IMR-90 (cell line): ENCODE results near the gene EPS8. TPM values are rescaled to one million over a fixed set of nuclear protein-coding genes. Genes with fewer than 3 reads are reported as not detected.

Experiments used
- ATAC-seq: fragments of 200-7000 bp; cut with Tn5 transposase; 2 replicates; pipeline ENCODE4 v1.9.1; 2020; ENCODE audit warnings: low read depth, mild to moderate bottlenecking, moderate library complexity
- BruUV-seq: library from RNA; stranded (reverse); fragments of 400-500 nt; replicated peaks from 2 replicates; lab custom pipeline; 2021; lab: Mats Ljungman, UMichigan
- CTCF ChIA-PET: fragments of 300-600 bp; formaldehyde crosslinking; extraction: SDS; loops from one replicate; lab custom pipeline; 2021; ENCODE audit warnings: antibody characterized with exemption; lab: Yijun Ruan, JAX
- POLR2A ChIA-PET: fragments of 300-600 bp; sonication (Branson Sonifier 250); formaldehyde crosslinking; loops from one replicate; lab custom pipeline; 2022; ENCODE audit warnings: antibody characterized with exemption; ENCODE audit not compliant: unreplicated experiment; lab: Charles Lee
- DNase-seq: peaks from one replicate; pipeline ENCODE4 v3.0.0; 2013
- H2AFZ ChIP-seq: replicated peaks from 2 replicates; pipeline ENCODE3; 2013; ENCODE audit warnings: low read length, mild to moderate bottlenecking; ENCODE audit not compliant: poor library complexity
- H2AK5ac ChIP-seq: 2 replicates; pipeline ENCODE4 v1.6.1; 2013; ENCODE audit warnings: low read depth, low read length, inconsistent platforms
- H2AK9ac ChIP-seq: replicated peaks from 2 replicates; pipeline ENCODE3; 2013; ENCODE audit warnings: mild to moderate bottlenecking, low read depth, low read length, moderate library complexity; ENCODE audit not compliant: poor library complexity
- H2BK120ac ChIP-seq: 2 replicates; pipeline ENCODE4 v1.6.1; 2013; ENCODE audit warnings: low read depth, low read length, inconsistent platforms
- H2BK15ac ChIP-seq: 3 replicates; pipeline ENCODE4 v1.6.1; 2013; ENCODE audit warnings: low read depth, low read length, inconsistent platforms
- H2BK20ac ChIP-seq: 2 replicates; pipeline ENCODE4 v1.6.1; 2013; ENCODE audit warnings: low read depth, mild to moderate bottlenecking, inconsistent platforms, low read length, moderate library complexity
- H2BK5ac ChIP-seq: 2 replicates; pipeline ENCODE4 v1.6.1; 2013; ENCODE audit warnings: mild to moderate bottlenecking, low read depth, low read length, inconsistent platforms; ENCODE audit not compliant: poor library complexity, severe bottlenecking
- H3K14ac ChIP-seq: replicated peaks from 2 replicates; pipeline ENCODE4 v1.6.1; 2013; ENCODE audit warnings: low read depth, low read length, inconsistent platforms
- H3K18ac ChIP-seq: 2 replicates; pipeline ENCODE4 v1.6.1; 2013; ENCODE audit warnings: low read depth, low read length, control low read depth
- H3K23ac ChIP-seq: 2 replicates; pipeline ENCODE4 v1.6.1; 2013; ENCODE audit warnings: low read depth, low read length, inconsistent platforms
- H3K27ac ChIP-seq: 2 replicates; pipeline ENCODE4 v1.5.1; 2013; ENCODE audit warnings: mild to moderate bottlenecking, control low read depth, low read length; ENCODE audit not compliant: insufficient read depth
- H3K27me3 ChIP-seq: 2 replicates; pipeline ENCODE4 v1.6.1; 2013; ENCODE audit warnings: low read length; ENCODE audit not compliant: control insufficient read depth, insufficient read depth
- H3K36me3 ChIP-seq: 2 replicates; pipeline ENCODE4 v1.6.1; 2013; ENCODE audit warnings: low read length, mixed read lengths; ENCODE audit not compliant: control insufficient read depth, insufficient read depth
- H3K4ac ChIP-seq: 2 replicates; pipeline ENCODE4 v1.6.1; 2013; ENCODE audit warnings: low read depth, low read length, inconsistent platforms
- H3K4me1 ChIP-seq: 2 replicates; pipeline ENCODE4 v1.6.1; 2013; ENCODE audit warnings: low read length, mixed read lengths; ENCODE audit not compliant: control insufficient read depth, insufficient read depth
- H3K4me2 ChIP-seq: 2 replicates; pipeline ENCODE4 v1.6.1; 2013; ENCODE audit warnings: low read depth, mild to moderate bottlenecking, control low read depth, low read length, moderate library complexity
- H3K4me3 ChIP-seq: 2 replicates; pipeline ENCODE4 v1.5.1; 2013; ENCODE audit warnings: low read depth, mild to moderate bottlenecking, control low read depth, low read length, moderate library complexity; ENCODE audit not compliant: insufficient read depth
- H3K56ac ChIP-seq: 2 replicates; pipeline ENCODE4 v1.6.1; 2013; ENCODE audit warnings: low read length, inconsistent platforms; ENCODE audit not compliant: insufficient read depth; ENCODE audit errors: extremely low read depth
- H3K79me1 ChIP-seq, 2 experiments: 2 replicates each; pipeline ENCODE4 v1.6.1; 2013; ENCODE audit warnings: low read length in 2 of 2, inconsistent platforms in 1 of 2, low read depth in 1 of 2
- H3K9ac ChIP-seq: 2 replicates; pipeline ENCODE4 v1.6.1; 2013; ENCODE audit warnings: low read depth, low read length, control low read depth
- H3K9me1 ChIP-seq: 2 replicates; pipeline ENCODE4 v1.6.1; 2013; ENCODE audit warnings: low read length, inconsistent platforms; ENCODE audit not compliant: insufficient read depth
- H3K9me3 ChIP-seq: 2 replicates; pipeline ENCODE4 v1.6.1; 2013; ENCODE audit warnings: low read length; ENCODE audit not compliant: control insufficient read depth, insufficient read depth
- H4K20me1 ChIP-seq: 2 replicates; pipeline ENCODE4 v1.6.1; 2013; ENCODE audit warnings: low read length, inconsistent platforms; ENCODE audit not compliant: insufficient read depth
- H4K5ac ChIP-seq: 2 replicates; pipeline ENCODE4 v1.6.1; 2013; ENCODE audit warnings: mild to moderate bottlenecking, low read depth, low read length, control low read depth
- H4K8ac ChIP-seq, 2 experiments: 2 replicates each; pipeline ENCODE4 v1.6.1; 2013; ENCODE audit warnings: low read depth in 2 of 2, low read length in 2 of 2, control low read depth in 1 of 2, inconsistent platforms in 1 of 2
- H4K91ac ChIP-seq: 2 replicates; pipeline ENCODE4 v1.6.1; 2013; ENCODE audit warnings: low read depth, low read length, inconsistent platforms; ENCODE audit not compliant: insufficient read depth
- NFE2L2 ChIP-seq: fragments of 150-350 bp; IDR thresholded peaks from 2 replicates; pipeline ENCODE4 v1.6.1; 2016; ENCODE audit warnings: low read depth, mild to moderate bottlenecking, low read length
- RCOR1 ChIP-seq: IDR thresholded peaks from 2 replicates; pipeline ENCODE4 v1.6.1; 2012; ENCODE audit warnings: mild to moderate bottlenecking, low read length, improper control_type of control experiment; ENCODE audit not compliant: insufficient replicate concordance
- WGBS, 2 experiments: methylation state at CpG; one replicate each; pipeline versions ENCODE4 v1.1.5 to v1.1.7; 2013; ENCODE audit warnings: missing lambda C conversion rate in 2 of 2; ENCODE audit not compliant: insufficient read length in 1 of 2; ENCODE audit errors: extremely low coverage in 2 of 2; 5-methylcytosine and 5-hydroxymethylcytosine counted together
- dilution Hi-C: fragments of 300-500 bp; cut with HindIII; formaldehyde crosslinking; loops from one replicate; pipeline ENCODE4 v1.14.3; 2018; ENCODE audit warnings: low sequenced_read_pairs; ENCODE audit not compliant: unreplicated experiment
- in situ Hi-C: fragments of 300-500 bp; cut with MboI; formaldehyde crosslinking; loops from 3 replicates; pipeline ENCODE4 v1.14.3; 2019; ENCODE audit warnings: low sequenced_read_pairs, inconsistent platforms, mixed read lengths
- intact Hi-C: fragments of 100-400 bp; cut with micrococcal nuclease; formaldehyde crosslinking; loops from 2 replicates; pipeline ENCODE4 v1.10.0; 2022
- polyA plus RNA-seq, 3 experiments: library from polyadenylated mRNA; depleted of rRNA; stranded (reverse); fragments of >200 nt; gene quantifications; 2 replicates each; pipeline ENCODE4 v1.2.3, GENCODE V29; 2012; ENCODE audit warnings: low replicate concordance in 1 of 3
- total RNA-seq: library from RNA; depleted of rRNA; stranded (reverse); fragments of >200 nt; gene quantifications from 2 replicates; pipeline ENCODE4 v1.2.3, GENCODE V29; 2012

Gene EPS8
- total and polyA plus RNA-seq, 2 of the 4 experiments (the other 2 are of a cell fraction) = 45.1 to 104 TPM

DNA sequence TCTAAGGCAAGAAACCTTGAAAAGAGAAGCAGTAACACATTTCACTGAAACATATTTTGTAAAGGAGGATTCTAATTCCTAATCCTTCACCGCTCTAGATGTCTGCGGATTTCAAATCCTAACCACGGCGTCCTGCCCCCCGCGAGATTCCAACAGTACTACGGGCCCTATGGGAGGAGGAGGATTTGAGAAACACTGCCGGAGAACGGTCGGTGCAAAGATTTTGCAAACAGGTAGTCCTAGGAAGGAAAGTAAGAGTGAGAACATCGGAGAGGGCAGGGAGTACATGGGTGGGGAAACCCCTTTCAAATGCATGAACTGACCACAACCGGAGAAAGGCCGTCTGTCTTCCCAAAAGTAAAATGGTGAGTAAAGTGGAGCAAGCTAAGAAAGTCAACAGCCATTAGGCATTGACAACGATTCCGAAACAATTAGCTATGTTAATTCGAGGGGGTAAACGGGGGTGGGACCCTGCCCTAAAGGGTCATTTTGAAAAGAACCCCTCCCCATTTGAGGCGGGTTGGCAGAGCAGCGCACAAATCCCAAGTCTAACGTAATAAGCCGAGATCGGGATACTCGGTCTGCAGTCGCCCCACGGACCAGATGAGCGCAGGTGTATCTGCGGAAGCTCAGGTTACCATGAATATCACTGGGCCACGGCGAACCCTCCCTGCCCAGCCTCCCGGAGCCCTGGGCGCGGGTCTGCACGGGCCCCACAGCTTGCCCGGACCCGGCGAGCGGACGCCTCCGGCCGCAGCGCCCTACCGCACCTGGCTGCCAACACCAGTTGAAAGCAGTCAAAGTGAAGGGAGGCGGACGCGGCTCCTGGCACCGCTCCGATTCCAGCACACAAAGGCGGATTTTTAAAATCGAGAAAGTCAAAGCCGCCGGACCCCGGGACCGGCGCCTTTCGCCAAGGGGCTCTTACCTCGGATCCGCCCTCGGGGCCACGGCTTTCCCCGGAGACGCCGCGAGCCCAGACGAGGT lies 662 bp downstream of the EPS8 start (continued):
- no peak for TF ChIP-seq NFE2L2

DNA sequence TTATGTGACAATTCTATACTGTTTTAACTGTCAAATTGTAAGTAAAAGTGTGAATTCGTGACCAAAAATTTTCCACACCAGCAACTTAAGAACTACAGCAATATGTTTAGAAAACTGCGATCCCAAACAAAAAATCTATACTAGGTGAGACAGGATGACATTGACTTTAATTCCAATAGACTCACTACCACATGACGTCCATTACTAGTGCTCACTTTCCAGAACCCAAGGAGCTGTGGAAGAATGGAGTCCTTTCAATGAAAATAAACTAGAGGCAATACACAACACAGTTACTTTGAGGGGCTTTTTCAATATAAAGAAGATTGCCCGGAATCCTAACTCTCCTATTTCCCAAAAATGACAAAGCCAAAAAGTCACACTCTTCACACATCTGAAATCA lies 1.4 kb downstream of the EPS8 start:
- Histone ChIP-seq H3K4me3 (peak overlapping the region; percentile 72), H3K9me1 (no peaks in the 10 kb centered on the region), H3K14ac (peak overlapping the region; percentile 96; the same call in 1 of the 2 replicates), H3K9me3 (no peaks in the 10 kb centered on the region), H4K5ac (0 out of 2 replicates have a peak overlapping the region, but pooled peaks have one; percentile 2), H2AK5ac (no peak overlapping the region), H3K56ac (no peak overlapping the region; the same call in 1 of the 2 replicates), H3K9ac (peak overlapping the region; percentile 75; the same call in 1 of the 2 replicates), H3K79me1 (peaks cover 12 to 29% of the 10 kb centered on the region in 2 experiments), H2AFZ (no peak overlapping the region), H3K23ac (peak overlapping the region; percentile 95; the same call in 1 of the 2 replicates), H3K4me1 (peaks cover 4% of the 10 kb centered on the region; the same call in 1 of the 2 replicates), H4K20me1 (no peaks in the 10 kb centered on the region), H2BK15ac (no peak overlapping the region), H3K27me3 (no peaks in the 10 kb centered on the region), H2BK20ac (no peak overlapping the region), H2AK9ac (no peak overlapping the region), H3K4me2 (peak overlapping the region; percentile 93), H4K8ac (0 out of 4 replicates have a peak overlapping the region, but pooled peaks of 1 of the 2 experiments have one; percentile 60), H4K91ac (no peak overlapping the region), H3K18ac (no peak overlapping the region), H3K27ac (no peak overlapping the region), H3K36me3 (no peaks in the 10 kb centered on the region), H2BK5ac (no peak overlapping the region), H2BK120ac (0 out of 2 replicates have a peak overlapping the region, but pooled peaks have one; percentile 71), H3K4ac (no peak overlapping the region)
- ChIA-PET CTCF (interaction anchor here (1.2 kb wide), 1 partner anchor 15 kb away, joined by 3 read pairs; no protein-coding TSS in a partner anchor), POLR2A (interaction anchor here (0.6 kb wide), 1 partner anchor 252 kb away, joined by 3 read pairs; no protein-coding TSS in a partner anchor)
- intact Hi-C loops (loop anchor here (1.0 to 10.0 kb wide), 4 partner anchors 140 to 253 kb away; no protein-coding TSS in a partner anchor), dilution Hi-C loops (no loop called here), in situ Hi-C loops (no loop called here)
- no peak for ATAC-seq
- no peak for TF ChIP-seq RCOR1
- no peak for DNase-seq
- WGBS, 2 experiments = no CpG with 5 or more reads among the region's 4 CpGs
- BruUV-seq = TSS peak; percentile 32
